T47D (cell line): ENCODE results near the gene EHF.

ENCODE experiments used
- DNase-seq, 2 experiments: peaks; one replicate each; pipeline versions ENCODE4 v3.0.0 to v3.0.0-alpha.2; 2011 to 2012; ENCODE audit warnings: low read depth in 1 of 2, low spot score in 1 of 2
- JUND ChIP-seq: IDR thresholded peaks from 2 replicates; pipeline ENCODE4 v1.6.1; 2012; ENCODE audit warnings: low read depth
- in situ Hi-C: cut with HindIII; loops from 2 replicates; pipeline ENCODE4 v1.10.0; 2016; ENCODE audit warnings: low sequenced_read_pairs, low pct_unique_long_range_greater_than_20kb

The EHF gene

DNA sequence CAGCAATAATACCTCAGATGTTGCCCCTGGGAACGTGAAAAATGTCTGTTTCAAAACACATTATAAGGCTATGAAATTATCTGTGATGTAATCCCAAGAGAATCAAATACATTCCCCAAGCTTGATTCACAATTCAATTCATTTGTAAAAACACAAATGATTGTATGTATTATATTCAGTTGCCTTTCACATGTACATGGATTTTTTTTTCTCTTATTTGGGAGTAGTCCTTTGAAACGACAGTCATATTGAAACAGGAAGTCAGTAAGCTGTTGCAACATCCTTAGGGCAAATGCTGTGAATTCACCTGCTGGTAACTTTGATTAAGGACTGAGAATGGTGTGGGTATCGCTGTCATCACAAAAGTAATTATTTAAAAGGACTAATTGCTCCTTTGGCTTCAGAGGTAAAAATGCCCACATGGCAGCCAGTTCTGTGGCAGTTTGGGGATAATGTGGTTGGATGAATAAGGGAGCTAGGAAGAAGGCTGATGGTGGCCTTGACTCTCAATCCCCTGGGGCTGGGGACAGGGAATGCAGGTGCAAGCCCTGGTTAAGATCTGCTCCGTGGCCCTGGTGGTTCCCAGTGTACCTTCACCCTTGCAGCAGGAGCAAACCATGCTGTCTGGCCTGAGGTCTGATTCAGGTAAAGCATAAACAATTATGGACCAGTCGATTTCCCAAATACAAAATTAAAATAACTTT, 13.2 kb downstream of the EHF start:
- in situ Hi-C loops, result no loop called here
- no peak for TF ChIP-seq JUND
- DNase-seq, result peak in 1 of 2 experiments; percentile 93

- DNase-seq, result no peak
- TF ChIP-seq JUND, result no peak
- in situ Hi-C loops, result no loop called here
These were observed 13.8 kb downstream of the EHF start for GRCh38 chr11:34634694-34635062.

- no peak for TF ChIP-seq JUND
- in situ Hi-C loops, result no loop called here
- DNase-seq, result no peak
These were observed 15.2 kb downstream of the EHF start for GRCh38 chr11:34636127-34636526.

GRCh38 chr11:34637303-34637702, 16.4 kb downstream of the EHF start:
- in situ Hi-C loops, result no loop called here
- no peak for TF ChIP-seq JUND
- peak in 1 of 2 experiments; percentile 56 for DNase-seq

GRCh38 chr11:34638897-34639296, 18.0 kb downstream of the EHF start:
- no peak for TF ChIP-seq JUND
- in situ Hi-C loops, result no loop called here
- DNase-seq, result no peak

DNA sequence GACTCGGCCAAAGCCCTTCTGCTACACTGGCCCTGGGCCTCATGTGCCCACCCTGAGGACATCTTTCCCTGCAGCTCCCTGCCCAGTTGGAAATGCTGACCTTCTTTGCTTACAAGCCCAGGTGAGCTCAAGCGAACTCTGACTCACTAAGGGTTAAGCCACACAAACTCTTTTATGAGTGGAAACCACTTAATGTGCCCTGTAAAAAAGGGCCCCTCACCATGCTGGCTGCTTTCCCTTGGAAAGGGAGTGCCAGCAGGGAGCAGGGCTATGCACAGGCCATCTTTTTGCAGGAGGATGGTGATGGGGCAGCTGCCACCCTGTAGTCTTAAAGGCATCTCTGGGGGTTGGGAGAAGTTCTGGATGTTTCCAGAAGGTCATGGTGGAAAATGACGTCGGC, 18.7 kb downstream of the EHF start:
- DNase-seq, result no peak
- no peak for TF ChIP-seq JUND
- in situ Hi-C loops, result no loop called here

GRCh38 chr11:34640050-34640923, 19.4 kb downstream of the EHF start:
- peak; percentile 80 for TF ChIP-seq JUND
- peak; percentile 51 to 99 for DNase-seq
- in situ Hi-C loops, result no loop called here

- TF ChIP-seq JUND, result no peak
- DNase-seq, result no peak
- in situ Hi-C loops, result no loop called here
These were observed 20.0 kb downstream of the EHF start for GRCh38 chr11:34640924-34641275.

- no peak for TF ChIP-seq JUND
- DNase-seq, result no peak
- in situ Hi-C loops, result no loop called here
These were observed 20.6 kb downstream of the EHF start for GRCh38 chr11:34641456-34641855.

- DNase-seq, result no peak
- no peak for TF ChIP-seq JUND
- in situ Hi-C loops, result no loop called here
These were observed 21.2 kb downstream of the EHF start for GRCh38 chr11:34642001-34642554.

GRCh38 chr11:34642873-34643272, 22.0 kb downstream of the EHF start:
- in situ Hi-C loops, result no loop called here
- TF ChIP-seq JUND, result no peak
- DNase-seq, result no peak

GRCh38 chr11:34643311-34643710, 22.4 kb downstream of the EHF start:
- in situ Hi-C loops, result no loop called here
- TF ChIP-seq JUND, result no peak
- no peak for DNase-seq

DNA sequence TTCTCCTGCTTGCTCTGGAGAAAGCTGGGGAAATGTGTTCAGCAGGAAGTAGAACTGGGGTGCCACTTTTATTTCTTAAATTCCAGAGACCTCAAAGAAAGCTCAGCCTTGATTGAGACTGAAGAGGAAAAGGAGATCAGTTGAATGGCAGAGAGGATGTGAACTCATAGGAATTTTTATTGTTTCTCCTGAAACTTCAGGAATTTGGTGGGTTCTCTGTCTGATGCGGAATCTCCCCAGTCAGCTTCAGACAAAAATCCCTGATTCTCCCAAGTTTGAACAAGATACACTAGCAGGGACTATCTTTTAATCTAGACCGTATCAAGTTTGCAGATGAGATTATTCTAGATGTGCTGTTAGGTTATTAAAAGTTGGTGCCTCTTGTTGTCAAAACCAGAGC, 23.0 kb downstream of the EHF start:
- in situ Hi-C loops, result no loop called here
- DNase-seq, result no peak
- no peak for TF ChIP-seq JUND
